Jurkat, Clone E6-1 (cell line): Measurements from ENCODE around the gene NLGN1.
A peak's percentile ranks its signal among the peaks of the same experiment; 100 is the strongest.

Experiments used
- DNase-seq: peaks from one replicate; pipeline ENCODE4 v3.0.0-alpha.2; 2011; ENCODE audit warnings: low read depth, low spot score
- H3K4me3 ChIP-seq: 2 replicates; pipeline ENCODE4 v1.5.1; 2011; ENCODE audit warnings: mild to moderate bottlenecking, low read length, control low read depth, moderate library complexity

The NLGN1 gene

DNA sequence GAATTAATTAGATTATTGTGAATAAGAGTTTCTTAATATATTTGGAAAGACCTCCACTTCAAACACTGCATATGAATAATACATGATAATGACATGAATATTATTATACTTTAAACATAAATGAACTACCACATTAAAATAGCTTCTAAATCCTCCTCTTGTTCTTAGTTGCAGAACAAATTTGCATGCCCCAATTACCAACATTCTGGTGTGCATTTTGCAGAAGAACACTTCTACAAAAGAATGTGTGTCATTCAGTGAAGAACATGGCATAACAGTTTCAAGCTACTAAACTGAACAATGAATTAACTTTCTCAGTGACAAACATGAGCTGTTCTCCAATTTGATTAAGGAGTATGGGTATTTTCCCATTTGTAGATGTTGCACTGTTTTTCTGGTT lies 750.3 kb downstream of the NLGN1 start:
- H3K4me3 ChIP-seq: no peak overlapping the region
- no peak for DNase-seq

- H3K4me3 ChIP-seq: no peak overlapping the region
- DNase-seq: no peak
These were observed 756.3 kb downstream of the NLGN1 start for GRCh38 chr3:174153871-174154270.

DNA sequence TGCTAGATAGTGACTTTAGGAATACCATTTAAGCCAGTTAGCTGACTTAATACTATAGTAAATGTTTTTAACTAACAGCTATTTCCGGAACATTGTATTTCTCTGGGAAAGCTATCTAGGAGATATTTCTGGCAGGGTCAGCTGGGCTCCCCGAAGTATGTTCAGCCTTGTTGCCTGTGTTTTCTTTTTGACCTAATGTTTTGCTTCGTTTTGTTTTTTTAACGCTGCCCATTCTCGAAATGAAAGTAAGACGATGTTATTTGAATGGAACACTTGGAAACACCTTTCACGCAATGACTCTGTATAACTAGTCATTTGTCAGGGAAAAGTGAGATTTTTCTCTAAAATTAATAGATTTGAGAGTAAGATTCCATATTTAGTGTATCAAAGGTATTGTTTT lies 758.7 kb downstream of the NLGN1 start:
- DNase-seq: no peak
- no peak overlapping the region for H3K4me3 ChIP-seq

DNA sequence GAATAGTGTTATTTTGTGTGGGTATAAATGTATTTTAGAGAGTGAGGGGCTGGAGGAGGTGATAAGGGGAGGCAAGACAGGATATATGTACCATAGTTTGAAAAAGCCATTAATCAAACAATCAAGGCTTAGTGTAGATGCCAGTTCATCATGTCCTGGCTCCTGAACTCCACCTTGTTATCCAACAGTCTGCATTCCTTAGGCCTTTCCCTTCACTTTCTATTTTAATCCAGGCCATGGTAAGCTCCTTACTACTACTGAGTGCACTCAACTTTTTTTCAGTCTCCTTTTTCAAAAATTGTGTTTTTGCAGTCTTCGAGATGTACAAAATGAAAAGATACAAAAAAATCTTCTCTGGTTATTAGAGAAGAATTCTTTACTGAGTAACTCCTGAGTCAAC lies 761.1 kb downstream of the NLGN1 start:
- no peak for DNase-seq

DNA sequence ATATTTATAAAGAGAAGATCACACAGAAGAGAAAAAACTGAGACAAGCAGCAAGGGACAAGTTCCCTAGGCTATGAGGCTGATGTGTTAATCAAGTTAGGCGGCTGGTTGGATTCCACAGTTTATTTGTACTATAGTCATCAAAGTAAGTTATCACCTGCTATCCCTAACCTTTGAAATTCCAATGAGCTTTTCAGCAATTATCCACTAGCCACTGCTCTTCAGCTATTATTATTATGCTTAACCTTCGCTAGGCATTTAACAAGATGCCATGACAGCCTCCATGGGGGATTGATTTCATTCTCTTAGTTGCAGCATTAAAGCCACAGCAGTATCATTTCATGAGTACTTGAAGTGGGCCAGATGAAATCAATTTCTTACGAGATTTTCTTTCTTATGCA lies 762.1 kb downstream of the NLGN1 start:
- no peak for DNase-seq
- H3K4me3 ChIP-seq: no peak overlapping the region

More for the DNA sequence above, 761.1 kb downstream of the NLGN1 start:
- H3K4me3 ChIP-seq: no peak overlapping the region

DNA sequence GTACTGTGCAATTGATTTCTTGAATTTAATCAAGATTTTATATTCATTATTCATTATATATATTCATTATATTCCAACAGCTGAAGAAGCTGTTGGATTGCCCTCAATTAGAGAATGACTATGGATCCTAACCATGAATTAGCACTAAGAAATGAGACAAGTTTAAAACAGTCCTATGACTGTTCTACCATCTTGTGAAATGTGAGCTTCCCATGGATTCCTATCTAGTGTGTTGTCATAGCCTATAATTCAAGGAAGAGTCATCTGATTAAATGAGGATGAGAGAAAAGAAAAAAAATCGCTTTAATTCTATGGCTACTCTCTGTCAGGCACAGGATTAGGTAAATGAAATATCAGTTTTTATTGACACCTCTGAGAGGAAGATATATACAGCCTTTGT lies 765.0 kb downstream of the NLGN1 start:
- no peak for DNase-seq

GRCh38 chr3:174168026-174168425 lies 770.5 kb downstream of the NLGN1 start:
- DNase-seq: no peak
- H3K4me3 ChIP-seq: no peak overlapping the region

More for the DNA sequence above, 765.0 kb downstream of the NLGN1 start:
- no peak overlapping the region for H3K4me3 ChIP-seq

GRCh38 chr3:174168538-174169254 lies 771.2 kb downstream of the NLGN1 start:
- DNase-seq: no peak
- no peak overlapping the region for H3K4me3 ChIP-seq

DNA sequence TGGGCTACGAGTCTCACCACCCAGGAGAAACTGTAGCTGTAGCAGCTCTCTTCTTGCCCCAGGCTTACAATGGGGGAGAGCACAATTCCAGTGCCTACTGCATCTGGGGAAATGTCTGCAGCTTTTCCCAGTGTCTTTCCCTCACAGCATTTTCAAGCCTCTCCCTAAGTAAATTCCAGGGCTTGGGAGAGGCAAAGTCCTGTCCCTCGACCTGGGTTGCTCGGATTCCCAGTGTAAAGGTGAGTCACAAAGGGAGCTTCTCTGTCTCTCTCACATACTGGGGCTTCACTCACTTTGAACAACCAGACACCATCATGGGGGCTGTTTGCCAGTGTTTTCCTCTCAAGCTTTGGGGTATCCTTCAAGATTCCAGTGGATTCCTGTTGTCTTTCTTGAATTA lies 772.2 kb downstream of the NLGN1 start:
- no peak for DNase-seq
- no peak overlapping the region for H3K4me3 ChIP-seq

- no peak for DNase-seq
- no peak overlapping the region for H3K4me3 ChIP-seq
These were observed 772.7 kb downstream of the NLGN1 start for GRCh38 chr3:174170248-174170647.

DNA sequence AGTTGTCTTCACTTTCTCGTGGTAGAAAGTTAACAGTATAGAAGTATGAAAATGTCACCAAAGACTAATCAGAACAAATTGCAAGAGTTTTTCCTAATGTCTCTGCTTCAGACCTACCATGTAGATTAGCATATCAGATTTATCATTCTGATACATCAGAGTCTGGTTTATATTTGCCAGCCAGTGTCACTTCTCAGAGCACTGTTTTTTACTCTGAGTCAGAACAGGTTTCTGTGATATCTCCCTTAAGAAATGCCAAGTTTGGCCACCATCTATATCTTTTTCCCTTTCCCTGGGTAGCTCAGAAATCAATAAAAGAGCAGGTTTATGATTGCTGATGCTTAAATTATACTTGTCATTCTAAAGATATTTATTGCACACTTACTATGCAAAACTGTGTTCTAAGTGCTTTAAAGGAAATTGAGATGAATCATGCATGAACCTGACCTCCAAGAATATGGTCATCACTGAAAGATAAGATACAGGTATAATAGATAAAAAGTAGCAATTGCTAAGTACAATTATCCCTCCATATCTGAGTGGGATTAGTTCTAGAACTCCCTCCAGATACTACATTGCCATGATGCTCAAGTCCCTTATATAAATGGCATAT lies 788.9 kb downstream of the NLGN1 start:
- DNase-seq: no peak
- H3K4me3 ChIP-seq: no peak overlapping the region

DNA sequence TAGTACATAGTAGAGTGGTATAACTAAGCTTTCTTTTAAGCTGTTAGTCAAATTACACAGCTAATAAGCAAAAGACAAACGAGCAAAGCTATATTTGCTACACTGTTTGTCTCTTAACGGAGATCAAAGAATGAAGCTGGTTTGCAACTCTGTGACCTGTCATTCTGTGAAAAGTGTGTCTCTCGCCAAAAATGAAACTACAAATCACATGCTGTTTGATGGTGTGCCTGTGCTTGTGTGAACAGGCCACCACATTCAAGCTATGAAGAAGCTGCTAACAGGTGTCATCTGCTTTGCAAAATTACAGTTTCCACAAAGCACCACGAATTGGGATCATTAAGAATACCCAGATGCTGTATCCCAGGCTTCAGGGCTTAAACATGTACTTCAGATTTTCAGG lies 793.8 kb downstream of the NLGN1 start:
- H3K4me3 ChIP-seq: no peak overlapping the region
- DNase-seq: peak; percentile 2

GRCh38 chr3:174191895-174192294 lies 794.4 kb downstream of the NLGN1 start:
- DNase-seq: no peak

GRCh38 chr3:174192471-174192870 lies 794.9 kb downstream of the NLGN1 start:
- H3K4me3 ChIP-seq: no peak overlapping the region
- no peak for DNase-seq

More at GRCh38 chr3:174191895-174192294, 794.4 kb downstream of the NLGN1 start:
- no peak overlapping the region for H3K4me3 ChIP-seq

DNA sequence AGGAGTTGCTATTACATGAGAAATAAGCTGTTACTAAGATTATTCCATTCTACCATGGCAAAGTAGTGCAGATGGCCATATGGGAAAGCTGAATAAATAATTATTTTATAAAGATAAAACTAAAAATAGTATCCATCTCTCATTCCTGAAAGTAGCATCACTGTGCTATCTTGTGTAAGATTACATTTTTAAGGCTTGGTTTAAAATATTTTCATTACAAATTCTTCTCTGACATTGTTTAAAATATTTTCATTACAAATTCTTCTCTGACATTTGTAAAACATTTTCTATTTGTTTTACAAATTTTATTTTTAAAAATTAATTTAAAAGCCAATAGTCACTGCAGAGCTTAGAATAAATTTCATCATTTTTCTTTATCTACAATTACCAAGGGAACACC lies 796.1 kb downstream of the NLGN1 start:
- DNase-seq: no peak

GRCh38 chr3:174197416-174197815 lies 799.9 kb downstream of the NLGN1 start:
- H3K4me3 ChIP-seq: no peak overlapping the region
- DNase-seq: no peak

More for the DNA sequence above, 796.1 kb downstream of the NLGN1 start:
- H3K4me3 ChIP-seq: no peak overlapping the region

GRCh38 chr3:174198199-174198598 lies 800.7 kb downstream of the NLGN1 start:
- no peak overlapping the region for H3K4me3 ChIP-seq
- DNase-seq: no peak

GRCh38 chr3:174199696-174200095 lies 802.2 kb downstream of the NLGN1 start:
- DNase-seq: no peak

GRCh38 chr3:174202116-174202515 lies 804.6 kb downstream of the NLGN1 start:
- no peak overlapping the region for H3K4me3 ChIP-seq
- DNase-seq: no peak

More at GRCh38 chr3:174199696-174200095, 802.2 kb downstream of the NLGN1 start:
- H3K4me3 ChIP-seq: no peak overlapping the region

- H3K4me3 ChIP-seq: no peak overlapping the region
- DNase-seq: no peak
These were observed 805.0 kb downstream of the NLGN1 start for GRCh38 chr3:174202561-174202960.

- H3K4me3 ChIP-seq: no peak overlapping the region
- no peak for DNase-seq
These were observed 807.2 kb downstream of the NLGN1 start for GRCh38 chr3:174204765-174205164.
